Activated T-cell treated with anti-CD3 and anti-CD28 coated beads, Interleukin-2, amount 50 U/mL, for 48 hours (primary cell): ENCODE measurements around the gene LRG1.
"Not testable (repeated sequence)": the region's sequence is repeated elsewhere in the genome, so short reads cannot be mapped to it uniquely, and the experiment has no call there.

ENCODE experiments used
- DNase-seq, 2 experiments: peaks; one replicate each; pipeline ENCODE4 v3.0.0-alpha.2; 2020

Gene LRG1

GRCh38 chr19:4575267-4576015 is 35.6 kb upstream of the LRG1 start:
- DNase-seq, result no peak

DNA sequence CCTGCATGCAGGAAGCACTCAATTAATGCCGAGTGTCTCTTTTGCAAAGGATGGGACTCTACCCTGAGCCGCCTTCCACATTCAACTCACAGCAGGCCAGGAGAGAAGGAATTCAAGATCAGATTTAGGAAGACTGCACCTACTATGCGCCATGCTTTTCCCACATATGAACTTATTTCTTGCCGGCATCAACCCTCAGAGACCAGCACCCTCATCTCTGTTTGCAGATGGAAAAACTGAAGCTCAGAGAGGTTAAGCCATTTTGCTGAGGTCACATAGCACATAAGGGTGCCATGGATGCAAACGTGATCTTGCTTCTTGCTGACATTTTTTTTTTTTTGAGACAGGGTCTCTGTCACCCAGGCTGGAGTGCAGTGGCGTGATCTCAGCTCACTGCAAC is 33.8 kb upstream of the LRG1 start:
- DNase-seq, result no peak

DNA sequence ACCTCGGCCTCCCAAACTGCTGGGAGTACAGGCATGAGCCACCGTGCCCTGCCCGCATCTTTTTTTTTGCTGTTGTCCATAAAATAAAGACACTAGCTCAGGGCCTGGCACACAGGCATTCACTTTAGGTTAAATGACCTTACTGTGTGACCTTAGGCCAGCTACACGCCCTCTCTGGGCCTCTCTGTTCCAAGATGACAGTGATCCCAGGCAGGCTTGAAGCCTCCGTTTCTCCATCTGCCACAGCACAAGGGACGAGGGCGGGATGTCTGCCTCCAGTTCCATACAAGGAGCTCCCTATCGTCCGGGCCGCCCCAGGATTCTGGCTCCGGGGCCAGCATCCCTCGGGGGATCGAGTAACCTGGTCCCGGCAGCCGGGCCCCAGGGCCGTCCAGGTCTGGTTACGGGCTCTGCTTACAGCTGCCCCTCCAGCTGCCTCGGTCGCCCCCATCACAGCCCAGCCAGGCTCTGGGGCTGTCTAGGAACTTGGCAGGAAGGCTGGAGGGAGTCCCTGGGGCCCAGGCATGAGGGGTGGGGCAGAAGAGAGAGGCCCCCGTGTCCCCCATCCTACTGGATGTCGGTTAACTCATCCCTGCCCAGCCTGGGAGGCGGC is 31.6 kb upstream of the LRG1 start:
- DNase-seq, result no peak

- DNase-seq, result no peak
These were observed 31.1 kb upstream of the LRG1 start for GRCh38 chr19:4570916-4571304.

DNA sequence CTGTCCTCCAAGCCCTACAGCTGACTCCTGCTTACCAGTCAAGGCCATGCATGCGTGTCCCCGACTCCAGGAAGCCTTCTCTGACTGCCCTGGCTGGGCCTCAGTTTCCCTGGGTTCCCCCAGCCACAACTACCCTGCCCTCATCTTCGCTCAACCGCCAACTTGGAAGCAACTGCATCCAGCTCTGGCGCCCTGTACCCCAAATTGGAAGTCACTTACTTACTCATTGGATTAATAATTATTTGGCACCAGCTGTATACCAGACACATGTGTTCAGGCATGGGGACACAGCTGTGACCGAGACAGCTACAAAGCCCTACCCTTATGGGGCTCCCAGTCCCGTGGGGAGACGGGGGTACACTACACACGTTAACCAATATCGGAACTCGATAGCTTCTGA is 30.6 kb upstream of the LRG1 start:
- DNase-seq, result no peak

DNA sequence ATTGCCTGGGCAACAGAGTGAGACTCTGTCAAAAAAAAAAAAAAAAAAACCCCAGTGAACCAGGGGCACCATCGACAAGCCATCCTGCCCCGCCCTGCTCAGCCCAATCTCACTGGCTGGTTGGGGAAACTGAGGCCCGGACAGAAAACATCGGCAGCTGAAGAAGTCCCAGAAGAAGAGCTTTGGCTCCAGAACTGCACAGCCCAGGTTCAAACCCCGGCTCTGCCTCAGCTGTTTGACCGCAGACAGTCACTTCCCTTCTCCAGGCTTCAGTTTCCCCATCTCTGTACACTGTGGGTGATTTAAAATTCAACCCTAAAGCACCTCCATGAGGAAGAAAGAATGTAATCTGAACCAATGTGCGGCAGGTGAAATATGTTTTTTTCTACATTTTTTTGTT is 29.1 kb upstream of the LRG1 start:
- DNase-seq, result no peak

GRCh38 chr19:4567584-4568071 is 27.8 kb upstream of the LRG1 start:
- DNase-seq, result peak; percentile 85 to 88

DNA sequence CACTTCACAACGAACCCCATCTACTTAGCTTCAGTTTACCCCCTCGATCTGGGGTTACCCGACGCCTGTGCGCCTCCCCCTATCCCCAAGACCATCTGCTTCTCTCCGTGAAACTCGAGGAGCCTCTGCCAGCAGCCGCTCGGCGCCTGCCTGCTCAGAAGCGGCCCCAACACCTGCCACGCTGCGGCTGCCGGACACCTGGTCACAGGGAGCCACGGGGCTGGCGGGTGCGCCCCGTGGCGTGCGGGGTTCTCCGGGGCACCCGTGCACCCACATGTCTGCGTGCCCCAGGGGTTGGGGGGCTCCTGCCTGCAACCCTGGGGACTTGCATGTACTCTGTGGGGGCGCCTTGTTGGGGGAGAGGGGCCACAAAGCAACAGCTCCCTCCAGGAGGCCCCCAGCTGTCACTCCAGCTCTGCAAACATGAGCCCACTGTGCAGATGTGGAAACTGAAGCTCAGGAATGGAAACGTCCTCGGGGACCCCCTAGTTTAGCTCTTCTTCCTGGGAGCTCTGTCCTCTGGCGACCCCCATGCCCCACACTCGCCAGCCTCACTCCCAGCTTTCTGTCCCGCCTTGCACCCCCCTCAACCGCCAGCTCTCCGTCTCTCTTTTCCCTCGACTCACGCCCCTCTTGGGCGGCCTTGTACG is 26.7 kb upstream of the LRG1 start:
- no peak for DNase-seq

- DNase-seq, result not testable (repeated sequence)
These were observed 23.7 kb upstream of the LRG1 start for GRCh38 chr19:4563562-4563961.

- not testable (repeated sequence) for DNase-seq
These were observed 22.2 kb upstream of the LRG1 start for GRCh38 chr19:4562085-4562484.

GRCh38 chr19:4559569-4559968 is 19.7 kb upstream of the LRG1 start, which contains the start of gene SEMA6B:
Gene SEMA6B (minus strand): TSS chr19:4559684. CDS start chr19:4558457, 1,227 bp downstream.
- no peak for DNase-seq

- peak; percentile 54 to 68 for DNase-seq
These were observed 18.4 kb upstream of the LRG1 start for GRCh38 chr19:4557971-4558941.

- DNase-seq, result peak; percentile 60 to 61
These were observed 17.5 kb upstream of the LRG1 start for GRCh38 chr19:4557144-4557970.

GRCh38 chr19:4556597-4557127 is 16.8 kb upstream of the LRG1 start:
- peak; percentile 52 to 62 for DNase-seq

DNA sequence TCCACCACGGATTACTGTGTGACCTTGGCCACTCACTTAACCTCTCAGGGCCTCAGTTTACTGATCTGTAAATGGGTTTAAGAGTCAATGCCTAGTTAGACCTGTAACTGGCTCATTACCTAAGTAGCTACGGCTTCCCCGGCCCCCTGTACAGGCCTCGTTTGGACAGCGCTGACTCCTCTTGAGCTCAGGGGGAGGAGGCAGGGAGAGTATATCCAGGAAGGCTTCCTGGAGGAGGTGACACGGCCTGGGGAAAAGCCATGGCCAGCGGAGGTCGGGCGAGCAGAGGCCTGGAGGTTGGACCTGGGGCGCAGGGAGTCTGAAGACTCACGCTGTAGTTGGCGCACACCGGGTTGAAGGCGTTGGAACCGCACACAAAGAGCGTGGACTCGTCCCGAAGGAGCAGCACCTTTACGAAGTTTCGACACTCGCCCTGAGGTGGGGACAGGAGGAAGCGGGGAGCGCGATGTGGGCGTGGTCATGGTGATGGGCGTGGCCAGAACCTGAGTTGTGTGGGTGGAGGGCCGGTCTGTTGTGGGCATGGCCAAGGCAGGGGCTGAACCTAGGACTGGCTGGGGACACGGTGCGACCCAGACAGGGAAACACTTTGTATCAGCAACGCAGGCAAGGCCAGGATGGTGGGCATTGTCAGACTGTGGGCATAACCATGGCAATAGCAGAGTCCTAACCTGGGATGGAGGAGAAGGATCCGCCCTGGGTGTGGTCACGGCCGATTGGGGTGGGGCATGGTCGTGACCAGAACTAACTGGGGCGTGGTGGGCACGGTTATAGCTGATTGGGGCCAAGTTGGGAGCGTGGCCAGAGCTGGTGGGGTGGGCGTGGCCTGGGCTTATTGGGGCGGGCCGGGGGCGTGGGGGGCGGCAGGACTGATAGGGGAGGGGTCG is 16.1 kb upstream of the LRG1 start:
- no peak for DNase-seq

DNA sequence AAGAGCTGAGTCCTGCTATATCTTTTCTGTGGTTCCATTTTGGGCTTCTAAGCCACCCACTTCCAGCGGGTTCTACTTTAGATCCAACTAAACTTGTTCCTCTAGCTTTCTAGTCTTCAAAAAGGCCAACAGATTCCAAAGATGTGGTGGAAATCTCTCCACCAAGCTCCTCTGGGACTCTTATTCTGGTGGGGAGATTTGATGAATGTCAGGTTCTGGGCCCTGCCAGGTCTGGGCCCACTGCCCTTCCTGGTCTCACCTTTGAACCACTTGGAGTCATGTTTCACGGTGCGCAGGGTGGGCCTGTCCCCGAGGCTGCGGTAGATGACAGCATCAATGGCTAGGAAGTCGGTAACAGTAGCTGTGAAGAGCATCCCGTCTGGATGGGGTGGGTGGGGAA is 14.9 kb upstream of the LRG1 start:
- no peak for DNase-seq

DNA sequence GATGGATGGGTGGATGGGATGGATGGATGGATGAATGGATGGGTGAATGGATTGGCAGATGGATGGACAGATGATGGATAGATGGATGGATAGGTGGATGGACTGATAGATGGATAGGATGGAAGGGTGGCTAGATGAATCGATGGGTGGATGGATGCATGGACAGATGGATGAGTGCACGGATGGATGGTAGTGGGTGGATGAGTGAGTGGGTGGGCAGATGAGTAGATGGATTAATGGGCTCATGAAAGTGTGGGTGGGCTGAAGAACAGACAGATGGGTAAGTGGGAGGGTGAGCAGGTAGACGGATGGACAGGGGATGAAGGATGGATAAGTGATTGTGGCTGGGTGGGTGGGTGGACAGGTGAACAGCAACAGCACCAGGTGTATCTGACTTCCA is 13.9 kb upstream of the LRG1 start:
- DNase-seq, result no peak

GRCh38 chr19:4553092-4553695 is 13.4 kb upstream of the LRG1 start:
- no peak for DNase-seq

- DNase-seq, result no peak
These were observed 12.6 kb upstream of the LRG1 start for GRCh38 chr19:4552525-4552819.

DNA sequence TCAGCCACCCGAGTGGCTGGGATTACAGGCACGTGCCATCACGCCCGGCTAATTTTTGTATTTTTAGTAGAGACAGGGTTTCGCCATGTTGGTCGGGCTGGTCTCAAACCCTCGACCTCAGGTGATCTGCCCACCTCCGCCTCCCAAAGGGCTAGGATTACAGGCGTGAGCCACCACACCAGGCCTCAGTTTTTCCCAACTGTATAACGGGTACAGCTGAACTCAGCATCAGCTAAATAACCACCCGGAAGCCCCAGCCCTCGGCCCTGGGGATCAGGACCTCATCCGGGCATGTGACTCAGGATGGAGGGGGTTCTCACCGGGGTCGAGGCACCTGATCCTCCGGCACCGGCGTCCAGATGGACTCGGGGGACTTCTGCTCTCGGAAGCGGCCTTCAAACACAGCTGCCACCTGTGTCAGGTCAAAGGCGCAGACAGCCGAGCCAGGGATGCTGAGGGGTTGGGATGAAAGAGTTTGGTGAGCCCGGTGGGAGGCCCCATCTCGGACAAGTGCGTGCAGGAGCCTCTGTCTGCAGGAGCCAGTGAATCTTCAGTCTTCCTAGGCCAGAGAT is 10.7 kb upstream of the LRG1 start:
- no peak for DNase-seq
